GM18951 (cell line): ENCODE data around the gene ZNF460.
"Not testable (repeated sequence)": the region's sequence is repeated elsewhere in the genome, so short reads cannot be mapped to it uniquely, and the experiment has no call there.

Experiments used
- POLR2A ChIP-seq: IDR thresholded peaks from 4 replicates; pipeline ENCODE4 v1.6.1; 2011; ENCODE audit warnings: mild to moderate bottlenecking; ENCODE audit not compliant: insufficient read length, insufficient read depth; ENCODE audit errors: extremely low read depth
- in situ Hi-C: fragments of 300-500 bp; cut with MboI; formaldehyde crosslinking; loops from one replicate; pipeline ENCODE4 v1.12.0; 2022; ENCODE audit warnings: low sequenced_read_pairs, mixed read lengths, inconsistent platforms; ENCODE audit not compliant: unreplicated experiment

Gene ZNF460

GRCh38 chr19:57267291-57267690 lies 13.0 kb upstream of the ZNF460 start:
- in situ Hi-C loops: no loop called here
- TF ChIP-seq POLR2A: no peak

- no peak for TF ChIP-seq POLR2A
- in situ Hi-C loops: no loop called here
Measured at GRCh38 chr19:57269515-57270250, 10.6 kb upstream of the ZNF460 start.

GRCh38 chr19:57271280-57271679 lies 9.0 kb upstream of the ZNF460 start:
- TF ChIP-seq POLR2A: no peak
- in situ Hi-C loops: no loop called here

GRCh38 chr19:57273014-57273413 lies 7.3 kb upstream of the ZNF460 start:
- TF ChIP-seq POLR2A: no peak
- in situ Hi-C loops: no loop called here

- no peak for TF ChIP-seq POLR2A
- in situ Hi-C loops: no loop called here
Measured at GRCh38 chr19:57276430-57276829, 3.9 kb upstream of the ZNF460 start.

- in situ Hi-C loops: not testable (repeated sequence)
Measured at GRCh38 chr19:57278481-57278880, 1.8 kb upstream of the ZNF460 start.

- peak; percentile 59 for TF ChIP-seq POLR2A
- in situ Hi-C loops: no loop called here
Measured at GRCh38 chr19:57279418-57280164, 694 bp upstream of the ZNF460 start.

GRCh38 chr19:57280962-57281400 lies 696 bp downstream of the ZNF460 start:
- TF ChIP-seq POLR2A: no peak
- in situ Hi-C loops: no loop called here

- in situ Hi-C loops: no loop called here
- no peak for TF ChIP-seq POLR2A
Measured at GRCh38 chr19:57282011-57282643, 1.8 kb downstream of the ZNF460 start.

- TF ChIP-seq POLR2A: no peak
- in situ Hi-C loops: no loop called here
Measured at GRCh38 chr19:57288373-57288772, 8.1 kb downstream of the ZNF460 start.

GRCh38 chr19:57290970-57291369 lies 10.7 kb downstream of the ZNF460 start:
- in situ Hi-C loops: no loop called here
- TF ChIP-seq POLR2A: no peak

GRCh38 chr19:57292547-57292946 lies 12.3 kb downstream of the ZNF460 start:
- no peak for TF ChIP-seq POLR2A
- in situ Hi-C loops: no loop called here

- TF ChIP-seq POLR2A: no peak
- in situ Hi-C loops: no loop called here
Measured at GRCh38 chr19:57293719-57294118, 13.4 kb downstream of the ZNF460 start.
